Right atrium auricular region (tissue), 2 donors: Measurements from ENCODE around the gene RIMBP2. TPM values are rescaled to one million over a fixed set of nuclear protein-coding genes. Genes with fewer than 3 reads are reported as not detected.

Experiments
- DNase-seq: peaks from one replicate; pipeline ENCODE4 v3.0.0-alpha.2; 2019; ENCODE audit warnings: low spot score
- H3K27ac ChIP-seq, 2 donors: fragments of 200-600 bp; sonication (generic); 1 replicate in 1 of 2; 2 replicates in 1 of 2; pipeline ENCODE4 v1.5.1; 2016 to 2019
- H3K27me3 ChIP-seq, 2 donors: fragments of 200-600 bp; sonication (generic); one replicate each; pipeline versions ENCODE4 v1.5.1 to v1.6.0; 2017 to 2019
- H3K36me3 ChIP-seq: fragments of 200-600 bp; sonication (generic); one replicate; pipeline ENCODE4 v1.5.1; 2016
- H3K4me1 ChIP-seq, 2 donors: fragments of 200-600 bp; sonication (generic); one replicate each; pipeline versions ENCODE4 v1.5.1 to v1.6.0; 2017 to 2019
- H3K4me3 ChIP-seq, 2 donors: fragments of 200-600 bp; sonication (generic); 1 replicate in 1 of 2; 2 replicates in 1 of 2; pipeline ENCODE4 v1.5.1; 2017 to 2019; ENCODE audit warnings: mild to moderate bottlenecking in 1 of 2, moderate library complexity in 1 of 2
- H3K9me3 ChIP-seq, 2 donors: fragments of 200-600 bp; sonication (generic); one replicate each; pipeline ENCODE4 v1.5.1; 2019
- total RNA-seq, 2 donors: library from RNA; depleted of rRNA; stranded (reverse); fragments of >200 nt; gene quantifications; one replicate each; pipeline ENCODE4 v1.1.0, GENCODE V29; 2016
- TF ChIP-seq, protein P1 (sequence below), 2 donors: fragments of 200-600 bp; sonication (generic); IDR thresholded peaks; one replicate each; pipeline ENCODE4 v1.5.1; 2019; ENCODE audit warnings: antibody characterized with exemption in 2 of 2

The RIMBP2 gene
- total RNA-seq, 2 donors from 2014 or later, result 0.04 TPM; not detected in 1

DNA sequence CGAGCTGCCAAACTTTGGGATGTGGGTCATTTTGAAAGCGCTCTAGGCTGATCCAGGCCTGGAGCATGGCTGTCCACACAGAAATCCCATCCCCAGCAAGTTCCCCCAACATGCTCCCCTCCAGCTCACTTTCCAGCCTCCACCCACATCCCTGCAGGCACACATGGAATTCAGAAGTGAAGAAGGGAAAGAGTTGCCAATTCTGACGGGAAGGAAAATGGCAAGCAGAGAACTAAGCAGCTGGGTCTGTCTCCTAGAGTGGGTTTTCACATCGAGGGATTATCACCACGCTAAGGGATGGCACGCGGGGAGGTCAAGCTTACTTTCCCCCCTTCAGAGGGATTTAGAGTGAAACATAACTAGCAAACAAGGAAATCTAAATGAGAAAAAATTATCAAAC lies 142.3 kb downstream of the RIMBP2 start:
- Histone ChIP-seq H3K4me3 (no peak overlapping the region), H3K27me3 (no peaks in the 10 kb centered on the region), H3K9me3 (no peaks in the 10 kb centered on the region), H3K27ac (no peak overlapping the region), H3K36me3 (no peaks in the 10 kb centered on the region), H3K4me1 (no peaks in the 10 kb centered on the region)
- DNase-seq, result no peak
- TF ChIP-seq, protein P1, sequence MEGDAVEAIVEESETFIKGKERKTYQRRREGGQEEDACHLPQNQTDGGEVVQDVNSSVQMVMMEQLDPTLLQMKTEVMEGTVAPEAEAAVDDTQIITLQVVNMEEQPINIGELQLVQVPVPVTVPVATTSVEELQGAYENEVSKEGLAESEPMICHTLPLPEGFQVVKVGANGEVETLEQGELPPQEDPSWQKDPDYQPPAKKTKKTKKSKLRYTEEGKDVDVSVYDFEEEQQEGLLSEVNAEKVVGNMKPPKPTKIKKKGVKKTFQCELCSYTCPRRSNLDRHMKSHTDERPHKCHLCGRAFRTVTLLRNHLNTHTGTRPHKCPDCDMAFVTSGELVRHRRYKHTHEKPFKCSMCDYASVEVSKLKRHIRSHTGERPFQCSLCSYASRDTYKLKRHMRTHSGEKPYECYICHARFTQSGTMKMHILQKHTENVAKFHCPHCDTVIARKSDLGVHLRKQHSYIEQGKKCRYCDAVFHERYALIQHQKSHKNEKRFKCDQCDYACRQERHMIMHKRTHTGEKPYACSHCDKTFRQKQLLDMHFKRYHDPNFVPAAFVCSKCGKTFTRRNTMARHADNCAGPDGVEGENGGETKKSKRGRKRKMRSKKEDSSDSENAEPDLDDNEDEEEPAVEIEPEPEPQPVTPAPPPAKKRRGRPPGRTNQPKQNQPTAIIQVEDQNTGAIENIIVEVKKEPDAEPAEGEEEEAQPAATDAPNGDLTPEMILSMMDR (IDR thresholded peaks at IDR 0.05), result no peak

DNA sequence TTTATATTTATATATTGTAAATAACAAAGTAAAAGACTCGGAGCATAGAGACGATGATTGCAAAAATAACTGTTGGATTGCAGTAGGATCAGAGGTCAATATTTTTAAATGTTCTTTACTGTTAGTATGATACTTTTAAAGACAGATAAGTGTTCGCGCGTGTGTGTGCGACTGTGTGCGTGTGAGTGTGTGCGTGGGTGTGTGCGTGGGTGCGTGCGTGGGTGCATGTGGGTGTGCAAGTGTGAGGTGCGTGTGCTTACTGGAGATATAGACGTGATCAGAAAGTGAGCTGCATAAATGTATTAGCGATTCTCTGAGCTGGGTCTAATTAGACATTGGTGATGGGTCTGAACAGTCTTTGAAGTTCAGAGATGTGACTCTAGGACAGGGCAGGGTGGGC lies 142.9 kb downstream of the RIMBP2 start:
- H3K4me3 ChIP-seq, result no peak overlapping the region
- no peaks in the 10 kb centered on the region for H3K4me1 ChIP-seq
- TF ChIP-seq, protein P1 (IDR thresholded peaks at IDR 0.05), result no peak
- no peak overlapping the region for H3K27ac ChIP-seq
- DNase-seq, result no peak
- no peaks in the 10 kb centered on the region for H3K36me3 ChIP-seq
- no peaks in the 10 kb centered on the region for H3K27me3 ChIP-seq
- no peaks in the 10 kb centered on the region for H3K9me3 ChIP-seq

DNA sequence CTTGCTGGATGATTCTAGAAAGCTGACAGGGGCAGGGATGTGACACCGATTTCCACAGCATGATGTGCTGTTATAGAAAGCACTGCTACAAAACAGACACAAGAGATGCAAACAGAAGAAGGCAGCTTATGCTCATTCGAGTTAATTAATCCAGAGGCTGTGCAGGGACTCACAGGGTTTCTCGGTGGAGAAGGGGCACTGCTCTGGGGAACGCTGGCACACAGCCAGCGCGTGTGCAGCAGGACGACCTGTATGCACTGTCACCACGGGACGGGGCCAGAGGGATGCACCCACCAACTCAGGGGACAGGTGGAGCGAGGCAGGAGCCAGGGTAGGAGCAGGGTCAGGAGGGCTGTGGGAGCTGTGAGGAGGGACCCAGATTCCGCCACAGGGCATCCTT lies 143.5 kb downstream of the RIMBP2 start:
- TF ChIP-seq, protein P1 (IDR thresholded peaks at IDR 0.05), result no peak
- no peaks in the 10 kb centered on the region for H3K36me3 ChIP-seq
- H3K27ac ChIP-seq, result no peak overlapping the region
- H3K27me3 ChIP-seq, result no peaks in the 10 kb centered on the region
- no peak for DNase-seq
- no peaks in the 10 kb centered on the region for H3K4me1 ChIP-seq
- no peaks in the 10 kb centered on the region for H3K9me3 ChIP-seq
- no peak overlapping the region for H3K4me3 ChIP-seq

DNA sequence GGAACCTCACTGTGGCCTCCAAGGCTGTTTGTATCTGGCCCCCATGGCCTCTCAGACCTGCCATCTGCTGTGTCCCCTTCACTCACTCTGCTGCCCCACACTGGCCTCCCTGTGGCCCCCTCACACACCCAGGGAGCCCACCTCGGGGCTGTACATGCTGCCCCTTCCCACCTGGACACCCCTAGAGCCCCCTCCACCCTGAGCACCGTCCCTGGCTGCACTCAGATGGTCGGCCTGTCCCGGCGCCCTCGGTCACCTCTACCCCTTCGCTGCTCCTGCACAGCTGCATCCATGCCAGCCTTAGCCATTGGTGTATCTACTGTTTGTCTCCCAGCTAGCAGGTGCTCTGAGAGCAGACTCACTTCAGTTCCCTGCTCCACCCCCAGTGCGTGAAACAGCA lies 144.4 kb downstream of the RIMBP2 start:
- TF ChIP-seq, protein P1 (IDR thresholded peaks at IDR 0.05), result no peak
- H3K27me3 ChIP-seq, result no peaks in the 10 kb centered on the region
- no peak overlapping the region for H3K27ac ChIP-seq
- no peak for DNase-seq
- H3K4me1 ChIP-seq, result no peaks in the 10 kb centered on the region
- peaks cover 0 to 3% of the 10 kb centered on the region in 2 donors for H3K9me3 ChIP-seq
- H3K36me3 ChIP-seq, result no peaks in the 10 kb centered on the region
- H3K4me3 ChIP-seq, result no peak overlapping the region

DNA sequence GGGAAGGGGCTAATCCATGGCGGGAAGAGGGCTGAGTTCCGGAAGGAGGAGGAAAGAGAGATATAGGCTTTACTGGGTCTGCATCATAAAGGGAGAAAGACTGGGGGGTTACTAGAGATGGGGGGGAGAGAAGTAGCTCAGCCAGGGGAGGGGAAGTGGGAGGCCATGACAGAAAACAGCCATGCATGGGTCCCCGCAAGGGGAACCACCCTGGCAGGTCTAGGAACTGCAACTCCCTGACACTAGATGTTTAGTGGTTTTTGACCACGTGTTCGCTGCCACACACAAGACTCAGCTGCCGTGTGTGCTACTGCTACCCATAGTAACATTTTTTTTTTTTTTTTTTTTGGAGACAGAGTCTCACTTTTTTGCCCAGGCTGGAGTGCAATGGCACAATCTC lies 145.0 kb downstream of the RIMBP2 start:
- DNase-seq, result no peak
- Histone ChIP-seq H3K27me3 (no peaks in the 10 kb centered on the region), H3K4me3 (no peak overlapping the region), H3K36me3 (no peaks in the 10 kb centered on the region), H3K9me3 (peaks cover 0 to 8% of the 10 kb centered on the region in 2 donors), H3K27ac (no peak overlapping the region), H3K4me1 (no peaks in the 10 kb centered on the region)
- TF ChIP-seq, protein P1 (IDR thresholded peaks at IDR 0.05), result no peak

DNA sequence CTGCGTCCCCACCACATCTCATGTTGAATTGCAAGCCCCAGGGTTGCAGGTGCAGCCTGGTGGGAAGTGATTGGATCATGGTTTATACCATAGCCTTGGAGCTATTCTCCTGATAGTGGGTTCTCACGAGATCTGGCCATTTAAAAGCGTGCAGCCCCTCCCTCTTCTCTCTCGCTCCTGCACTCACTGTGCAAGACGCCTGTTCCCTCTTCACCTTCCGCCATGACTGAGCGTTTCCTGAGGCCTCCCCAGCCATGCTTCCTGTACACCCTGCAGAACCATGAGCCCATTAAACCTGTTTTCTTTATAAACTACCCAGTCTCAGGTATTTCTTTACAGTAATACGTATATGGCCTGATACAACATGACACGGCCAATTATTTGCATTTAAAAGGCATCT lies 146.6 kb downstream of the RIMBP2 start:
- Histone ChIP-seq H3K9me3 (peaks cover 5 to 20% of the 10 kb centered on the region in 2 donors), H3K4me3 (no peak overlapping the region), H3K27ac (no peak overlapping the region), H3K27me3 (no peaks in the 10 kb centered on the region), H3K36me3 (no peaks in the 10 kb centered on the region), H3K4me1 (no peaks in the 10 kb centered on the region)
- TF ChIP-seq, protein P1 (IDR thresholded peaks at IDR 0.05), result no peak
- no peak for DNase-seq
